Panc1 (cell line): ENCODE measurements around the gene IGF1R. TPM values are rescaled to one million over a fixed set of nuclear protein-coding genes. Genes with fewer than 3 reads are reported as not detected.

Experiments used
- ATAC-seq: fragments of 200-7000 bp; cut with Tn5 transposase; 2 replicates; pipeline ENCODE4 v1.9.1; 2020; ENCODE audit warnings: mild to moderate bottlenecking, moderate library complexity
- BruUV-seq: library from RNA; stranded (reverse); fragments of 400-500 nt; replicated peaks from 2 replicates; lab custom pipeline; 2021; lab: Mats Ljungman, UMichigan
- CTCF ChIA-PET: fragments of 300-600 bp; sonication (Branson Sonifier 250); formaldehyde crosslinking; loops from one replicate; lab custom pipeline; 2022; ENCODE audit warnings: antibody characterized with exemption; lab: Charles Lee
- POLR2A ChIA-PET: fragments of 300-600 bp; sonication (Branson Sonifier 250); formaldehyde crosslinking; loops from one replicate; lab custom pipeline; 2022; ENCODE audit warnings: antibody characterized with exemption; lab: Charles Lee
- DNase-seq: peaks from one replicate; pipeline ENCODE4 v3.0.0-alpha.2; 2010; ENCODE audit warnings: low read depth, low spot score
- H3K27ac ChIP-seq: 2 replicates; pipeline ENCODE4 v1.5.1; 2011; ENCODE audit warnings: mild to moderate bottlenecking, low read length, inconsistent platforms
- H3K27me3 ChIP-seq: fragments of 200-500 bp; sonication (Bioruptor generic); 2 replicates; pipeline ENCODE4 v1.6.0; 2014; ENCODE audit warnings: low read length, inconsistent platforms; ENCODE audit not compliant: control insufficient read depth, insufficient read depth
- H3K36me3 ChIP-seq: fragments of 200-500 bp; sonication (Bioruptor generic); 2 replicates; pipeline ENCODE4 v1.5.1; 2014; ENCODE audit warnings: inconsistent platforms, mild to moderate bottlenecking, low read length, moderate library complexity; ENCODE audit not compliant: control insufficient read depth, insufficient read depth
- H3K4me1 ChIP-seq: 2 replicates; pipeline ENCODE4 v1.5.1; 2011; ENCODE audit warnings: inconsistent platforms, mild to moderate bottlenecking, low read length, moderate library complexity; ENCODE audit not compliant: control insufficient read depth, insufficient read depth
- H3K4me3 ChIP-seq, 2 experiments: 2 replicates each; pipeline ENCODE4 v1.5.1; 2011 to 2012; ENCODE audit warnings: low read depth in 2 of 2, low read length in 2 of 2, mild to moderate bottlenecking in 2 of 2, inconsistent platforms in 1 of 2, moderate library complexity in 1 of 2
- H3K9me3 ChIP-seq: fragments of 200-500 bp; sonication (Bioruptor generic); 2 replicates; pipeline ENCODE4 v1.5.1; 2014; ENCODE audit warnings: low read depth, mild to moderate bottlenecking, inconsistent platforms, low read length, moderate library complexity; ENCODE audit not compliant: control insufficient read depth, insufficient read depth
- POLR2AphosphoS5 ChIP-seq: IDR thresholded peaks from 2 replicates; pipeline ENCODE4 v1.6.1; 2012; ENCODE audit warnings: mild to moderate bottlenecking, low read depth, low read length, moderate library complexity
- SIN3A ChIP-seq: IDR thresholded peaks from 2 replicates; pipeline ENCODE4 v1.6.1; 2012; ENCODE audit warnings: low read depth, mild to moderate bottlenecking, low read length, moderate library complexity, borderline replicate concordance; ENCODE audit not compliant: insufficient read depth
- TCF7L2 ChIP-seq: IDR thresholded peaks from 2 replicates; pipeline ENCODE4 v1.6.1; 2011; ENCODE audit warnings: mild to moderate bottlenecking, low read depth, low read length, inconsistent platforms
- in situ Hi-C: cut with HindIII; loops from 2 replicates; pipeline ENCODE4 v1.10.0; 2016; ENCODE audit warnings: low sequenced_read_pairs, low pct_unique_long_range_greater_than_20kb
- intact Hi-C: fragments of 100-400 bp; cut with micrococcal nuclease; formaldehyde crosslinking; loops from one replicate; pipeline ENCODE4 v1.10.0; 2022; ENCODE audit not compliant: unreplicated experiment
- total RNA-seq: library from RNA; stranded (reverse); gene quantifications from one replicate; pipeline ENCODE4 v1.2.1, GENCODE V29; 2021; ENCODE audit not compliant: unreplicated experiment
- TF ChIP-seq, protein P1 (sequence below): fragments of 450-650 bp; IDR thresholded peaks from 2 replicates; pipeline ENCODE4 v1.5.1; 2017; ENCODE audit warnings: mild to moderate bottlenecking
- TF ChIP-seq, protein P2 (sequence below), 2 experiments: IDR thresholded peaks; 2 replicates each; pipeline ENCODE4 v1.6.1; 2011 to 2012; ENCODE audit warnings: low read depth in 2 of 2, control low read depth in 1 of 2, low read length in 1 of 2, mild to moderate bottlenecking in 1 of 2, moderate library complexity in 1 of 2; ENCODE audit not compliant: insufficient read depth in 1 of 2

Gene IGF1R
- total RNA-seq, 1 experiment from 2014 or later, result 77.1 TPM

DNA sequence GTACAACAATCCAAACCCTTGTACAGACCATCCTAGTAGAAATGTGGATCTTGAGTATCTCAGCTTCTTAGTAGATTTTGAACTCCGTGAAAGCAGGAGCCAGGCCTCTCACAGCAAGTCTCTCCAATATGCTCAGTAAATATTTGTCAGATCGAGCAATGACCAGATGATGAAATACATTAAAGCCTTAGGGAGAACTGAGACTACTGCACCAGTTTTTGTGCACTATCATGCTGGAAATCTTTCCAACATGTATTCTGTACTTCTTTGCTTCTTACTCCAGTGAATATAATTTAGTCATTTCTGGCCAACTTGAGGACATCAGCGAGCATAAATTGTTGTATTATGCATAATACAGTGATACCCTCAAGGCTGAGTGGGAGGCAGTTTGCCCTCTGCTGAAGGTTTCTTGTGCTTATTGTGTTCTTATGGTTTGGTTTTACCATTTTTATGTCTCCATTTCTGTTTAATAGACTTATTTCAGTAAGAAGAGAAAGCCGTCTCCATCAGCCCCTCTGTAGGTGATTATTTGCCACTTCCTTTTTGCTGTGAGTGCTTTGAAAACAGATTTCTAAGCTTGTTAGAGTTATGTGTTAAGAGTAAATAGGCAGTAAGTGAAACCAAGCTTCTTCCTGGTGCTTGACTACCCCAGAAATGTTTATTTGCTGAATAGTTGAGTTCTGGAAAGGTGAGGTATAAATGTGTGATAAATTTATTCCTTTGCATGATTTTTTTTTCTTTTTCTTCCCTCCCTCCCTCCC is 212.1 kb downstream of the IGF1R start:
- TF ChIP-seq, protein P1, sequence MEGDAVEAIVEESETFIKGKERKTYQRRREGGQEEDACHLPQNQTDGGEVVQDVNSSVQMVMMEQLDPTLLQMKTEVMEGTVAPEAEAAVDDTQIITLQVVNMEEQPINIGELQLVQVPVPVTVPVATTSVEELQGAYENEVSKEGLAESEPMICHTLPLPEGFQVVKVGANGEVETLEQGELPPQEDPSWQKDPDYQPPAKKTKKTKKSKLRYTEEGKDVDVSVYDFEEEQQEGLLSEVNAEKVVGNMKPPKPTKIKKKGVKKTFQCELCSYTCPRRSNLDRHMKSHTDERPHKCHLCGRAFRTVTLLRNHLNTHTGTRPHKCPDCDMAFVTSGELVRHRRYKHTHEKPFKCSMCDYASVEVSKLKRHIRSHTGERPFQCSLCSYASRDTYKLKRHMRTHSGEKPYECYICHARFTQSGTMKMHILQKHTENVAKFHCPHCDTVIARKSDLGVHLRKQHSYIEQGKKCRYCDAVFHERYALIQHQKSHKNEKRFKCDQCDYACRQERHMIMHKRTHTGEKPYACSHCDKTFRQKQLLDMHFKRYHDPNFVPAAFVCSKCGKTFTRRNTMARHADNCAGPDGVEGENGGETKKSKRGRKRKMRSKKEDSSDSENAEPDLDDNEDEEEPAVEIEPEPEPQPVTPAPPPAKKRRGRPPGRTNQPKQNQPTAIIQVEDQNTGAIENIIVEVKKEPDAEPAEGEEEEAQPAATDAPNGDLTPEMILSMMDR, result no peak
- no peak for TF ChIP-seq SIN3A
- no peak for TF ChIP-seq POLR2AphosphoS5
- no peak; the same call in 1 of the 2 replicates for TF ChIP-seq TCF7L2
- TF ChIP-seq, protein P2, sequence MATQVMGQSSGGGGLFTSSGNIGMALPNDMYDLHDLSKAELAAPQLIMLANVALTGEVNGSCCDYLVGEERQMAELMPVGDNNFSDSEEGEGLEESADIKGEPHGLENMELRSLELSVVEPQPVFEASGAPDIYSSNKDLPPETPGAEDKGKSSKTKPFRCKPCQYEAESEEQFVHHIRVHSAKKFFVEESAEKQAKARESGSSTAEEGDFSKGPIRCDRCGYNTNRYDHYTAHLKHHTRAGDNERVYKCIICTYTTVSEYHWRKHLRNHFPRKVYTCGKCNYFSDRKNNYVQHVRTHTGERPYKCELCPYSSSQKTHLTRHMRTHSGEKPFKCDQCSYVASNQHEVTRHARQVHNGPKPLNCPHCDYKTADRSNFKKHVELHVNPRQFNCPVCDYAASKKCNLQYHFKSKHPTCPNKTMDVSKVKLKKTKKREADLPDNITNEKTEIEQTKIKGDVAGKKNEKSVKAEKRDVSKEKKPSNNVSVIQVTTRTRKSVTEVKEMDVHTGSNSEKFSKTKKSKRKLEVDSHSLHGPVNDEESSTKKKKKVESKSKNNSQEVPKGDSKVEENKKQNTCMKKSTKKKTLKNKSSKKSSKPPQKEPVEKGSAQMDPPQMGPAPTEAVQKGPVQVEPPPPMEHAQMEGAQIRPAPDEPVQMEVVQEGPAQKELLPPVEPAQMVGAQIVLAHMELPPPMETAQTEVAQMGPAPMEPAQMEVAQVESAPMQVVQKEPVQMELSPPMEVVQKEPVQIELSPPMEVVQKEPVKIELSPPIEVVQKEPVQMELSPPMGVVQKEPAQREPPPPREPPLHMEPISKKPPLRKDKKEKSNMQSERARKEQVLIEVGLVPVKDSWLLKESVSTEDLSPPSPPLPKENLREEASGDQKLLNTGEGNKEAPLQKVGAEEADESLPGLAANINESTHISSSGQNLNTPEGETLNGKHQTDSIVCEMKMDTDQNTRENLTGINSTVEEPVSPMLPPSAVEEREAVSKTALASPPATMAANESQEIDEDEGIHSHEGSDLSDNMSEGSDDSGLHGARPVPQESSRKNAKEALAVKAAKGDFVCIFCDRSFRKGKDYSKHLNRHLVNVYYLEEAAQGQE (IDR thresholded peaks at IDR 0.05; ENCODE audit: insufficient read depth in 1 of 2, low read depth in 2 of 2, low read length in 1 of 2), result no peak
- Histone ChIP-seq H3K27me3 (no peaks in the 10 kb centered on the region), H3K4me3 (peak overlapping the region; percentile 3 to 20; a peak in 3 of 4 replicates), H3K36me3 (no peaks in the 10 kb centered on the region), H3K4me1 (peaks cover 92% of the 10 kb centered on the region), H3K9me3 (no peaks in the 10 kb centered on the region), H3K27ac (peak overlapping the region; percentile 99)
- in situ Hi-C loops (no loop called here), intact Hi-C loops (no loop called here)
- BruUV-seq, result no TSS peak
- CTCF ChIA-PET, result no interaction called here
- POLR2A ChIA-PET, result no interaction called here
- no peak for DNase-seq
- no peak for ATAC-seq

DNA sequence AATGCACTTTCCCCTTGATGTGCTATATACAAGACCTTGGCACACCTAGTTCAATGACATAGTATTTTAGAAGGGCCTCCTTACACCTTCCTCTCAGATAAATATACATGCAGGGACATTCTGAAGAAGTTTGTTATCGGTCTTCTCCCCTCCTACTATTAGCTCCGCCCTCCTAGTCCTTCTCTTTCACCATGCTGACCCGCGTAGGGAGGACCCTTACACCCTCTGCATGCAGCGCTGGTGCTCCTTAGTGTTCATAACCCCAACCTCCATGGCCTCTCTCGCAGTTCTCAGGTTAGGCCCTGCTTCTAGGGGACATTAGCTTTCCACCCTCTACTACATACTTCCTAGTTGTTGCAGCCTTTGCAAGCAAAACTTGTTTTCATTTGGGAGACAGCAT is 212.8 kb downstream of the IGF1R start:
- POLR2A ChIA-PET, result no interaction called here
- no peak for ATAC-seq
- DNase-seq, result no peak
- BruUV-seq, result no TSS peak
- no peaks in the 10 kb centered on the region for H3K27me3 ChIP-seq
- CTCF ChIA-PET, result interaction anchor here (0.6 kb wide), 1 partner anchor 21 kb away, joined by 4 read pairs; no protein-coding TSS in a partner anchor
- H3K9me3 ChIP-seq, result no peaks in the 10 kb centered on the region
- peak overlapping the region; percentile 99 for H3K27ac ChIP-seq
- in situ Hi-C loops, result no loop called here
- intact Hi-C loops, result no loop called here
- peak overlapping the region in 1 of 2 experiments; percentile 16; a peak in 1 of 4 replicates for H3K4me3 ChIP-seq
- H3K36me3 ChIP-seq, result no peaks in the 10 kb centered on the region
- TF ChIP-seq, protein P2 (IDR thresholded peaks at IDR 0.05; ENCODE audit: insufficient read depth in 1 of 2, low read depth in 2 of 2, low read length in 1 of 2), result no peak
- TF ChIP-seq TCF7L2, result no peak
- TF ChIP-seq, protein P1, result no peak
- TF ChIP-seq POLR2AphosphoS5, result no peak
- TF ChIP-seq SIN3A, result no peak
- peaks cover 87% of the 10 kb centered on the region for H3K4me1 ChIP-seq
